NB4 (cell line): ENCODE data around the gene RAF1.
"Not testable (repeated sequence)": the region's sequence is repeated elsewhere in the genome, so short reads cannot be mapped to it uniquely, and the experiment has no call there.

Source experiments
- DNase-seq: peaks from one replicate; pipeline ENCODE4 v3.0.0; 2010; ENCODE audit warnings: low read depth
- H3K4me3 ChIP-seq: one replicate; pipeline ENCODE4 v1.5.1; 2011; ENCODE audit warnings: mild to moderate bottlenecking, low read depth, low read length, moderate library complexity
- MYC ChIP-seq: IDR thresholded peaks from 2 replicates; pipeline ENCODE4 v1.6.1; 2011; ENCODE audit warnings: low read depth, low read length
- POLR2A ChIP-seq: IDR thresholded peaks from 2 replicates; pipeline ENCODE4 v1.6.1; 2011; ENCODE audit warnings: mild to moderate bottlenecking; ENCODE audit not compliant: insufficient read length; ENCODE audit errors: extremely low read depth
- TF ChIP-seq, protein P1 (sequence below): IDR thresholded peaks from one replicate; pipeline ENCODE4 v1.5.1; 2012; ENCODE audit warnings: low read depth, low read length
- TF ChIP-seq, protein P2 (sequence below): IDR thresholded peaks from 2 replicates; pipeline ENCODE4 v1.6.1; 2011; ENCODE audit warnings: low read depth, low read length

RAF1 gene

DNA sequence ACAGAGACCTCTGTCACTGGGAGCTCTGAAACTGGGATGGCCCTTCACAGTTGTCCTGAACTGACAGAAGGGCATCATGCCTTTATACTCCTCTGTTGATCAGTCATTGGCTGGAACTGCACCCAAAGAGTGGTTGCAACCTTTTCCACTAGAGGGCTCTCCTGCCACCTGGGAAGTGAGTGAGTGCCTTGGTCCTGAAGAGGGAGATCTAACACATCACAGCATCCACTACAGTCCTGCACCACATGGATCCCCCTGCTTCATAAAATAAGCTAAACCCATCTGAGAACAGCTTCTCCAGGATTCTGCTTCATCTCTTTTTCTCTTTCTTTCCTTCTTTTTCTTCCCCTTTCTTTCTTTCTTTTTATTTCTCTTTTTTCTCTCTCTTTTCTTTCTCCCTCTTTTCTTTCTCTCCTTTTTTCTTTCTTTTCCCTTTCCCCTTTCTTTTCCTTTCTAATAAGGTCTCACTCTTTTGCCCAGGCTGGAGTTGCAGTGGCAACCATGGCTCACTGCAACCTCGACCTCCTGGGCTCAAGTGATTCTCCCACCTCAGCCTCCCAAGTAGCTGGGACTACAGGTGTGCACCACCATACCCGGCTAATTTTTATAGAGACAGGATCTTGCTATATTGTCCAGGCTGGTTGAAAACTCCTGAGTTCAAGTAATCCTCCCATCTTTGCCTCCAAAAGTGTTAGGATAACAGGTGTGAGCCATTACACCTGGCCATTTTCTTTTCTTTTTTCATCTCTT is 42.8 kb upstream of the RAF1 start:
- TF ChIP-seq POLR2A, result no peak
- TF ChIP-seq, protein P1, sequence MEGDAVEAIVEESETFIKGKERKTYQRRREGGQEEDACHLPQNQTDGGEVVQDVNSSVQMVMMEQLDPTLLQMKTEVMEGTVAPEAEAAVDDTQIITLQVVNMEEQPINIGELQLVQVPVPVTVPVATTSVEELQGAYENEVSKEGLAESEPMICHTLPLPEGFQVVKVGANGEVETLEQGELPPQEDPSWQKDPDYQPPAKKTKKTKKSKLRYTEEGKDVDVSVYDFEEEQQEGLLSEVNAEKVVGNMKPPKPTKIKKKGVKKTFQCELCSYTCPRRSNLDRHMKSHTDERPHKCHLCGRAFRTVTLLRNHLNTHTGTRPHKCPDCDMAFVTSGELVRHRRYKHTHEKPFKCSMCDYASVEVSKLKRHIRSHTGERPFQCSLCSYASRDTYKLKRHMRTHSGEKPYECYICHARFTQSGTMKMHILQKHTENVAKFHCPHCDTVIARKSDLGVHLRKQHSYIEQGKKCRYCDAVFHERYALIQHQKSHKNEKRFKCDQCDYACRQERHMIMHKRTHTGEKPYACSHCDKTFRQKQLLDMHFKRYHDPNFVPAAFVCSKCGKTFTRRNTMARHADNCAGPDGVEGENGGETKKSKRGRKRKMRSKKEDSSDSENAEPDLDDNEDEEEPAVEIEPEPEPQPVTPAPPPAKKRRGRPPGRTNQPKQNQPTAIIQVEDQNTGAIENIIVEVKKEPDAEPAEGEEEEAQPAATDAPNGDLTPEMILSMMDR, result peak; percentile 93
- TF ChIP-seq MYC, result 0 out of 2 replicates have a peak, but pooled peaks have one; percentile 27
- TF ChIP-seq, protein P2, sequence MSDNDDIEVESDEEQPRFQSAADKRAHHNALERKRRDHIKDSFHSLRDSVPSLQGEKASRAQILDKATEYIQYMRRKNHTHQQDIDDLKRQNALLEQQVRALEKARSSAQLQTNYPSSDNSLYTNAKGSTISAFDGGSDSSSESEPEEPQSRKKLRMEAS, result peak; percentile 46
- no peak overlapping the region for H3K4me3 ChIP-seq
- peak; percentile 80 for DNase-seq

DNA sequence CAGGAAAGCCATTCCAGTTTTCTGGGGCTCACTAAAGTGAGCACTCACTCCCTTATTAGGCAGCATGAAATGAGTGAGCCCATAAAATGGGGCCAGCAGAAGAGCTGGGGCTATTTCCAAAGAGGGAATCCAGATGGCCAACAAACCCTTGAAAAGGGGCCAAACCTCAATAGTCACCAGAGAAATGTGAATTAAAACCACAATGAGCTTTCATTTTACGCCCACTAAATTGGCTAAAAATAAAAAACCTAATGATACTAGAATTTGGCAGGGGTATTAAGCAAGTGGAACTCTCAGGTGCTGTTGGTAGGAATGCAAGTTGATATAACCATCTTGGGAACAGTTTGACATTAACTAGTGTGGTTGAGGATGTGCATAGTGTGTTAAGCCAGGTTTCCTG is 42.1 kb upstream of the RAF1 start:
- no peak for DNase-seq
- no peak overlapping the region for H3K4me3 ChIP-seq
- TF ChIP-seq MYC, result no peak
- TF ChIP-seq POLR2A, result no peak
- TF ChIP-seq, protein P2, result no peak
- TF ChIP-seq, protein P1, result no peak

DNA sequence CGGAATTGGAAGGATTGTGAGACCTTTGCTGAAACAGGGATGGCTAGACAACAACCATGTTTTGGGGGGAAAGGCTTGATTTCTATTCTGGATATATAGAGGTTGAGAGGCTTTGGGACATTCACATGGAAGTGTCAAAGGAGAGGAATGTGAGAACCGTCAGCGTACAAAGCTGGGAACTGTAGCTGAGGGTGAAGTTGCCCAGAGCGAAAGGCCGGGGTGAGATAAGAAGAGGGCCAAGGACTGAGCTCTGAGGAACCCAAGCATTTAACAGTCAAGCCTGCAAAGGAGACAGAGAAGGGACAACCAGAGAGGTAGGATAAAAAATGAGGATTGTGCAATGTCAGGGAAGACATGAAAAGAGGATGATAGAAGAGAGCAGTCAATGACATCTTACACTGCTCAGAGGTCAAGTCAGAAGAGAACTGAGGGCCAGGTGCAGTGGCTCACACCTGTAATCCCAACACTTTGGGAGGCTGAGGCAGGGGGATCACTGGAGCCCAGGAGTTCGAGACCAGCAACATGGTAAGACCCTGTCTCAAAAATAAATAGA is 41.5 kb upstream of the RAF1 start:
- DNase-seq, result no peak
- TF ChIP-seq, protein P1, result no peak
- no peak for TF ChIP-seq MYC
- no peak overlapping the region for H3K4me3 ChIP-seq

DNA sequence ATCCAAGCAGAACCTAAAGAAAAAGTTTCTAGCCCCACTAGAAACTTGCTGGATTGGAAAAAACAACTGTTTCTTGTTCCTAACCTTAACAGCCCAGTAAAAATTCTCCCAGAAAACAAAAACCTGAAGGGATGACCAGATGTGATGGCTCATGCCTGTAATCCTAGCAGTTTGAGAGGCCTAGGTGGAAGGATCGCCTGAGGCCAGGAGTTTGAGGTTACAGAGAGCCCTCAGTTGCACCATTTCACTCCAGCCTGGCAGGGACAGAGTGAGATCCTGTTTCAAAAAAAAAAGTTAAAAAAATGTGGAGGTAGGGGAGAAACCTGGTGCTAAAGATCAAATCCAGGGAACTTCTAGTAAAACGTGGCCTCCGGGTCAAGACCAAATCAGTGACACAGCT is 38.6 kb upstream of the RAF1 start:
- no peak overlapping the region for H3K4me3 ChIP-seq
- TF ChIP-seq, protein P1, result no peak
- TF ChIP-seq POLR2A, result no peak
- TF ChIP-seq, protein P2, result no peak
- TF ChIP-seq MYC, result no peak
- DNase-seq, result no peak

DNA sequence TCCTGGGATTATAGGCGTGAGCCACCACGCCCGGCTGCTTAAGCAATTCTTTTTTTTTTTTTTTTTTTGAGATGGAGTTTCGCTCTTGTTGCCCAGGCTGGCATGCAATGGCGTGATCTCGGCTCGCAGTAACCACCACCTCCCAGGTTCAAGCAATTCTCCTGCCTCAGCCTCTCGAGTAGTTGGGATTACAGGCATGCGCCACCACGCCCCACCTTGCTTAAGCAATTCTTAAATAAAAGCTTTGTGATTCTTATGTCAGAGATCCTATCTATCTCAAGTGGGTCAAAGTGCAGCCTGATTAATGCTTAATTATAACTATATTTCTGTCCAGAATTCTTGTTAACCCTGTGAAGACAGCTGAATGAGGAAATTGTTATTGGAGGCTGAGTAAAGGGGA is 37.7 kb upstream of the RAF1 start:
- DNase-seq, H3K4me3 ChIP-seq: not testable (repeated sequence)

DNA sequence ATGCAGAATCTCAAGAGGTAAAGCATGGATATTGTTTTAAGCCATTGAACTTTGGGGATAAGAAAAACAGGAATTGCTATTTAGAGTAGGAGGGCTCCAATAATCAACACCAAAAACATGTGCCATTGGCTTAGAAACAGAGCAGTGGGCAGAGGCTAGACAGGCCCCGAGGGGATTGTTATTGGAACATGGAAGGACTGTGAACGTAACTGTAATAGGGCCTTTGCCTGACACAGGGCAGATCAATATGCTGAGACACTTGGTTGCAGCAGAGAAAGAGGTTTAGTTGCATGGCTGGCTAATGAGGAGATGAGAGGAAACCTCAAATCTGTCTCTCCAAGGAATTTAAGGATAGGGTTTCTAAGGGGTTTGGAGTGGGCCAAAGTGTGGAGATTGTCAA is 36.9 kb upstream of the RAF1 start:
- TF ChIP-seq POLR2A, result no peak
- TF ChIP-seq, protein P2, result no peak
- TF ChIP-seq MYC, result no peak
- TF ChIP-seq, protein P1, result no peak
- H3K4me3 ChIP-seq, result no peak overlapping the region
- DNase-seq, result no peak
